ENCODE measurements around the gene CEACAM19.
"Not testable (repeated sequence)": the region's sequence is repeated elsewhere in the genome, so short reads cannot be mapped to it uniquely, and the experiment has no call there.

CEACAM19 gene, protein sequence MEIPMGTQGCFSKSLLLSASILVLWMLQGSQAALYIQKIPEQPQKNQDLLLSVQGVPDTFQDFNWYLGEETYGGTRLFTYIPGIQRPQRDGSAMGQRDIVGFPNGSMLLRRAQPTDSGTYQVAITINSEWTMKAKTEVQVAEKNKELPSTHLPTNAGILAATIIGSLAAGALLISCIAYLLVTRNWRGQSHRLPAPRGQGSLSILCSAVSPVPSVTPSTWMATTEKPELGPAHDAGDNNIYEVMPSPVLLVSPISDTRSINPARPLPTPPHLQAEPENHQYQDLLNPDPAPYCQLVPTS

GRCh38 chr19:44671400-44671799 lies at the start of gene CEACAM19:
CEACAM19 (plus strand) TSS chr19:44671482; CDS start chr19:44671932, 450 bp downstream.
- no peak for DNase-seq (ENCODE audit: low read depth, low spot score)
- Histone ChIP-seq H3K9me3 (ENCODE audit: control insufficient read depth, insufficient read depth, low read length) (no peaks in the 10 kb centered on the region), H3K4me1 (ENCODE audit: control insufficient read depth, insufficient read depth, low read length) (no peaks in the 10 kb centered on the region), H3K36me3 (ENCODE audit: control insufficient read depth, insufficient read depth, low read length) (no peaks in the 10 kb centered on the region), H3K27me3 (ENCODE audit: control insufficient read depth, insufficient read depth, low read length) (no peaks in the 10 kb centered on the region), H3K4me3 (ENCODE audit: low read length) (no peak within 1 kb of the TSS), H3K27ac (ENCODE audit: low read length) (no peak within 1 kb of the TSS)
- WGBS (ENCODE audit: insufficient coverage, insufficient read length): no CpG with 5 or more reads among the region's 2 CpGs

GRCh38 chr19:44623080-44623479 lies 48.2 kb upstream of the CEACAM19 start:
- no CpG with 5 or more reads among the region's 5 CpGs for WGBS (ENCODE audit: insufficient coverage, insufficient read length)
- Histone ChIP-seq H3K27ac (ENCODE audit: low read length) (no peak overlapping the region), H3K4me3 (ENCODE audit: low read length) (no peak overlapping the region), H3K4me1 (ENCODE audit: control insufficient read depth, insufficient read depth, low read length) (no peaks in the 10 kb centered on the region), H3K27me3 (ENCODE audit: control insufficient read depth, insufficient read depth, low read length) (no peaks in the 10 kb centered on the region), H3K9me3 (ENCODE audit: control insufficient read depth, insufficient read depth, low read length) (no peaks in the 10 kb centered on the region), H3K36me3 (ENCODE audit: control insufficient read depth, insufficient read depth, low read length) (no peaks in the 10 kb centered on the region)
- no peak for DNase-seq (ENCODE audit: low read depth, low spot score)

DNA sequence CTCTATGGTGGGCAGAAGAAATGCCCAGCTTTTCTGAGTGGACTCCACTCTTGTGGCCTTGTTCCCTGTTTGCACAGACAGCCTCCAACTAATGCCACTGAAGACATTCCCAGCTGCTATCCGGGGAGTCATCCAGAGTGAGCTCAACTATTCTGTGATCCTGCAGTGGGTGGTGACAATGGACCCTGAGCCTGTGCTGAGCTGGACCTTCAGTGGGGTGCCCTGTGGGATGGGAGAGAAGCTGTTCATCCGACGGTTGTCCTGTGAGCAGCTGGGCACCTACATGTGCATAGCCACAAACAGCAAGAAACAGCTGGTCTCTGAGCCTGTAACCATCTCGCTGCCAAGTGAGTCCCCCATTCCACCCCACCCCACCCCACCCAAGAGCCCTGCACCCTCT lies 47.7 kb upstream of the CEACAM19 start:
- no peak overlapping the region for H3K4me3 ChIP-seq (ENCODE audit: low read length)
- H3K36me3 ChIP-seq (ENCODE audit: control insufficient read depth, insufficient read depth, low read length): no peaks in the 10 kb centered on the region
- H3K27ac ChIP-seq (ENCODE audit: low read length): no peak overlapping the region
- H3K27me3 ChIP-seq (ENCODE audit: control insufficient read depth, insufficient read depth, low read length): no peaks in the 10 kb centered on the region
- H3K4me1 ChIP-seq (ENCODE audit: control insufficient read depth, insufficient read depth, low read length): no peaks in the 10 kb centered on the region
- DNase-seq (ENCODE audit: low read depth, low spot score): no peak
- H3K9me3 ChIP-seq (ENCODE audit: control insufficient read depth, insufficient read depth, low read length): no peaks in the 10 kb centered on the region
- WGBS (ENCODE audit: insufficient coverage, insufficient read length): no CpG with 5 or more reads among the region's 4 CpGs

DNA sequence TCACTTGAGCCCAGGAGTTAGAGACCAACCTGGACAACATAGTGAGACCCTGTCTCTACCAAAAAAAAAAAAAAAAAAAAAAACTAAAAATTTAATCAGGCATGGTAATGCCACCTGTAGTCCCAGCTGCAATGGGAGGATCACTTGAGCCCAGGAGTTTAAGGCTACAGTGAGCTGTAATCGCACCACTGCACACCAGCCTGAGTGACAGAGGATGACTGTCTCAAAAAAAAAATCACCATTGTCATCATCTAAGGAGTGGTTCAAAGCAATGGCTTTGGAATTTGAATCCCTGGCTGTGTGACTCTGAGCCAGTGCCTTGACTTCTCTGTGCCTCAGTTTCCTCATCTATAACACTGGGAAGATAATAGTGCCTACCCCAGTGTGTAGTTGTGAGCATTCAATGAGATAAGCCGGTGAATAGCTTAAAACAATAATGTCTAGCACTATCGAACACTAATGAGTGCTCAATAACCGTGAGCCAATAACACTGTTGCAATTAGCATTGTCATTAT lies 46.4 kb upstream of the CEACAM19 start:
- H3K9me3 ChIP-seq (ENCODE audit: control insufficient read depth, insufficient read depth, low read length): no peaks in the 10 kb centered on the region
- H3K27ac ChIP-seq (ENCODE audit: low read length): no peak overlapping the region
- no peak for DNase-seq (ENCODE audit: low read depth, low spot score)
- no CpG with 5 or more reads among the region's 4 CpGs for WGBS (ENCODE audit: insufficient coverage, insufficient read length)
- no peak overlapping the region for H3K4me3 ChIP-seq (ENCODE audit: low read length)
- H3K36me3 ChIP-seq (ENCODE audit: control insufficient read depth, insufficient read depth, low read length): no peaks in the 10 kb centered on the region
- no peaks in the 10 kb centered on the region for H3K27me3 ChIP-seq (ENCODE audit: control insufficient read depth, insufficient read depth, low read length)
- H3K4me1 ChIP-seq (ENCODE audit: control insufficient read depth, insufficient read depth, low read length): no peaks in the 10 kb centered on the region

DNA sequence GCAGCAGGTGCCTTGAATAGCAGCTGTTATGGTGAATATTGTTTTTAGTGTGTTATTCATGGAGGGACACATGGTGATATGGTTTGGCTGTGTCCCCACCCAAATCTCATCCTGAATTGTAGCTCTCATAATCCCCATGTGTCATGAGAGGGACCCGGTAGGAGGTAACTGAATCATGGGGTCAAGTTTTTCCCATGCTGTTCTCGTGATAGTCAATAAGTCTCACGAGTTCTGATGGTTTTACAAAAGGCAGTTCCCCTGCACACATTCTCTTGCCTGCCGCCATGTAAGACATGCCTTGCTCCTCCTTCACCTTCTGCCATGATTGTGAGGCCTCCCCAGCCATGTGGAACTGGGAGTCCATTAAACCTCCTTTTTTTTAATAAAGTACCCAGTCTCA lies 45.6 kb upstream of the CEACAM19 start:
- not testable (repeated sequence) for H3K9me3 ChIP-seq (ENCODE audit: control insufficient read depth, insufficient read depth, low read length); H3K27me3 ChIP-seq (ENCODE audit: control insufficient read depth, insufficient read depth, low read length); H3K27ac ChIP-seq (ENCODE audit: low read length); H3K4me3 ChIP-seq (ENCODE audit: low read length); DNase-seq (ENCODE audit: low read depth, low spot score); H3K4me1 ChIP-seq (ENCODE audit: control insufficient read depth, insufficient read depth, low read length); H3K36me3 ChIP-seq (ENCODE audit: control insufficient read depth, insufficient read depth, low read length)
- WGBS (ENCODE audit: insufficient coverage, insufficient read length): no CpG with 5 or more reads among the region's 4 CpGs

GRCh38 chr19:44626048-44626624 lies 45.1 kb upstream of the CEACAM19 start:
- H3K4me1 ChIP-seq (ENCODE audit: control insufficient read depth, insufficient read depth, low read length): no peaks in the 10 kb centered on the region
- H3K4me3 ChIP-seq (ENCODE audit: low read length): no peak overlapping the region
- no peak for DNase-seq (ENCODE audit: low read depth, low spot score)
- no peaks in the 10 kb centered on the region for H3K9me3 ChIP-seq (ENCODE audit: control insufficient read depth, insufficient read depth, low read length)
- WGBS (ENCODE audit: insufficient coverage, insufficient read length): no CpG with 5 or more reads among the region's 1 CpG
- H3K27ac ChIP-seq (ENCODE audit: low read length): no peak overlapping the region
- H3K27me3 ChIP-seq (ENCODE audit: control insufficient read depth, insufficient read depth, low read length): no peaks in the 10 kb centered on the region
- H3K36me3 ChIP-seq (ENCODE audit: control insufficient read depth, insufficient read depth, low read length): no peaks in the 10 kb centered on the region

DNA sequence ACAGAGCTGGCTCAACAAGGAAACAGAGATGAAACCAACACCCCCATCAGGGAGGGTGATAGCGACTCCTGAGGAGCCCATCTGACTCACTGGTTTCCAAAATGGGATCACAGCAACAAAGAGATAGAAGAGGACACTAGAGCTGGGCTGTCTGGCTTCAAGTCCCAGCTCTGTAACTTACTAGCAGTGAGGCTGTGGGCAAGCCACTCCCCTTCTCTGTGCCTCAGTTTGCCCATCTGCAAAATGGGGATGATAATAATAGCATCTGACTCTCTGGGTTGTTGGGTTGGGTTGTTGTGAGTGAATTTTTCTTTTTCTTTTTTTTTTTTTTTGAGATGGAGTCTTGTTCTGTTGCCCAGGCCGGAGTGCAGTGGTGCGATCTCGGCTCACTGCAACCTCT lies 43.7 kb upstream of the CEACAM19 start:
- no CpG with 5 or more reads among the region's 4 CpGs for WGBS (ENCODE audit: insufficient coverage, insufficient read length)
- H3K27ac ChIP-seq (ENCODE audit: low read length): no peak overlapping the region

GRCh38 chr19:44628793-44629192 lies 42.5 kb upstream of the CEACAM19 start:
- Histone ChIP-seq H3K36me3 (ENCODE audit: control insufficient read depth, insufficient read depth, low read length) (no peaks in the 10 kb centered on the region), H3K4me3 (ENCODE audit: low read length) (no peak overlapping the region), H3K27me3 (ENCODE audit: control insufficient read depth, insufficient read depth, low read length) (no peaks in the 10 kb centered on the region), H3K9me3 (ENCODE audit: control insufficient read depth, insufficient read depth, low read length) (no peaks in the 10 kb centered on the region), H3K27ac (ENCODE audit: low read length) (no peak overlapping the region), H3K4me1 (ENCODE audit: control insufficient read depth, insufficient read depth, low read length) (no peaks in the 10 kb centered on the region)
- DNase-seq (ENCODE audit: low read depth, low spot score): no peak
- 100% methylated on average over 1 of the region's 3 CpGs for WGBS (ENCODE audit: insufficient coverage, insufficient read length)

More for the DNA sequence above, 43.7 kb upstream of the CEACAM19 start:
- Histone ChIP-seq H3K4me1 (ENCODE audit: control insufficient read depth, insufficient read depth, low read length) (no peaks in the 10 kb centered on the region), H3K36me3 (ENCODE audit: control insufficient read depth, insufficient read depth, low read length) (no peaks in the 10 kb centered on the region), H3K27me3 (ENCODE audit: control insufficient read depth, insufficient read depth, low read length) (no peaks in the 10 kb centered on the region), H3K9me3 (ENCODE audit: control insufficient read depth, insufficient read depth, low read length) (no peaks in the 10 kb centered on the region), H3K4me3 (ENCODE audit: low read length) (no peak overlapping the region)
- no peak for DNase-seq (ENCODE audit: low read depth, low spot score)

DNA sequence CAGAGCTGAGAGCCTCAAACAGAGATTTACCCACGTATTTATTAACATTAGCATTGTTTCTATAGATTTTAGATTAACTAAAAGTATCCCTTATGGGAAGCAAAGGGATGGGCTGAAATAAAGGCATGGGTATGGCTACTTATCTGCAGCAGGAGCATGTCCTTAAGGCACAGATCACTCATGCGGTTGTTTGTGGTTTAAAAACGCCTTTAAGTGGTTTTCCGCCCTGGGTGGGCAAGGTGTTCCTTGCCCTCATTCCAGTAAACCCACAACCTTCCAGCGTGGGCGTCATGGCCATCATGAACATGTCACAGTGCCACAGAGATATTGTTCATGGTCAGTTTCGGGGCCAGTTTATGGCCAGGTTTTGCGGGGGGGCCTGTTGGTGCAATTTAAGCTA lies 39.7 kb upstream of the CEACAM19 start:
- H3K27me3 ChIP-seq (ENCODE audit: control insufficient read depth, insufficient read depth, low read length); H3K4me3 ChIP-seq (ENCODE audit: low read length); H3K4me1 ChIP-seq (ENCODE audit: control insufficient read depth, insufficient read depth, low read length); DNase-seq (ENCODE audit: low read depth, low spot score); H3K36me3 ChIP-seq (ENCODE audit: control insufficient read depth, insufficient read depth, low read length); H3K27ac ChIP-seq (ENCODE audit: low read length); H3K9me3 ChIP-seq (ENCODE audit: control insufficient read depth, insufficient read depth, low read length): not testable (repeated sequence)
- WGBS (ENCODE audit: insufficient coverage, insufficient read length): no CpG with 5 or more reads among the region's 8 CpGs

DNA sequence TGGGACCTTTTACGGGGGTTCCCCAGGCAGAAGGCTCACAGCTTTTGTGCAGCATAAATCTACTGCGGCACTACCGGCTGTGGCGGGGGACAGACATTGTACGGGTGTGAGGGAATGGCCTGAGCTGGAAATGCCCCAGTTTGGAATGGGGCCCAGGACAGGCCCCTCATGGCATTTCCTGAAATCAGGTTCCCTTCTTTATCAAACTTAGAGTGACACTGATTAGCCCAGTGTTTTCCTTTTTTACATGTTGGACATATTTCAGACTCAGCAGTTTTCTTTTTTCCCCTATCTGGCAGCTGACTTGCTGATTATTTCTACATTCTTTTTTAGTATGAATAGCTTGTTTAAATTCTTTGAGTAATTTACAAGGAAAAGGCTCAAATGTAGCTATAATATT lies 37.2 kb upstream of the CEACAM19 start:
- not testable (repeated sequence) for H3K27ac ChIP-seq (ENCODE audit: low read length); DNase-seq (ENCODE audit: low read depth, low spot score)
- no CpG with 5 or more reads among the region's 5 CpGs for WGBS (ENCODE audit: insufficient coverage, insufficient read length)

DNA sequence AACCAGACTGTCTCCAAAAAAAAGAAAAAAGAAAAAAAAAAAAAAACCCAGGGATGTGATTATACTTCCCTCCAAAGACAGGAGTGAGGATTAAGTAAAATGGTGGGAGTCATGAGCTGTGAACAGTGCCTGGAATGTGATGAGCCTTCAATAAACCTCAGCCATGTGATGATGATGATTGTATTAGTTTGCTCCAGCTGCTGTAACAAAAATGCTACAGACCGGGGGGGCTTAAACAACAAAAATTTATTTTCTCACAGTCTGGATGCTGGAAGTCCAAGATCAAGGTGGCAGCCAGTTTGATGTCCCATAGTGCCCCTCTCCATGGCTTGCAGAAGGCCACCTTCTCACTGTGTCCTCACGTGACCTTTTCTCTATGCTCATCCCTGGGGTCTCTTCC lies 36.5 kb upstream of the CEACAM19 start:
- whole genome bisulfite sequencing (ENCODE audit: insufficient coverage, insufficient read length): no CpG with 5 or more reads among the region's 2 CpGs
- Histone ChIP-seq H3K4me3 (ENCODE audit: low read length) (no peak overlapping the region), H3K4me1 (ENCODE audit: control insufficient read depth, insufficient read depth, low read length) (no peaks in the 10 kb centered on the region), H3K36me3 (ENCODE audit: control insufficient read depth, insufficient read depth, low read length) (no peaks in the 10 kb centered on the region), H3K9me3 (ENCODE audit: control insufficient read depth, insufficient read depth, low read length) (no peaks in the 10 kb centered on the region), H3K27me3 (ENCODE audit: control insufficient read depth, insufficient read depth, low read length) (no peaks in the 10 kb centered on the region), H3K27ac (ENCODE audit: low read length) (no peak overlapping the region)
- no peak for DNase-seq (ENCODE audit: low read depth, low spot score)

More for the DNA sequence above, 37.2 kb upstream of the CEACAM19 start:
- not testable (repeated sequence) for H3K27me3 ChIP-seq (ENCODE audit: control insufficient read depth, insufficient read depth, low read length); H3K36me3 ChIP-seq (ENCODE audit: control insufficient read depth, insufficient read depth, low read length); H3K4me3 ChIP-seq (ENCODE audit: low read length); H3K4me1 ChIP-seq (ENCODE audit: control insufficient read depth, insufficient read depth, low read length); H3K9me3 ChIP-seq (ENCODE audit: control insufficient read depth, insufficient read depth, low read length)

Data from iPS DF 6.9 (cell line).